CD4-positive, alpha-beta T cell (primary cell): ENCODE measurements around the gene LRRC10. TPM values are rescaled to one million over a fixed set of nuclear protein-coding genes. Genes with fewer than 3 reads are reported as not detected.

ENCODE experiments used
- ATAC-seq: fragments of 200-7000 bp; cut with Tn5 transposase; one replicate; pipeline ENCODE4 v1.10.0; 2022; ENCODE audit warnings: mild to moderate bottlenecking; ENCODE audit not compliant: poor library complexity
- CTCF ChIA-PET: fragments of 350-600 bp; sonication (Branson Sonifier 250); formaldehyde crosslinking; loops from one replicate; lab custom pipeline; 2021; ENCODE audit warnings: antibody characterized with exemption, inconsistent platforms; lab: Charles Lee
- POLR2A ChIA-PET: fragments of 350-600 bp; sonication (Branson Sonifier 250); formaldehyde crosslinking; loops from one replicate; lab custom pipeline; 2021; ENCODE audit warnings: antibody characterized with exemption, inconsistent platforms; lab: Charles Lee
- DNase-seq, 14 experiments: peaks; one replicate each; pipeline ENCODE4 v3.0.0-alpha.2; 2013 to 2020; ENCODE audit warnings: mixed read lengths in 2 of 14
- H3K27ac ChIP-seq, 2 donors: one replicate each; pipeline versions ENCODE4 v1.5.1 to v1.7.0; 2013; ENCODE audit warnings: low read length in 2 of 2, low read depth in 1 of 2, mild to moderate bottlenecking in 1 of 2
- H3K27me3 ChIP-seq, 2 experiments: 1 replicate in 1 of 2; 2 replicates in 1 of 2; pipeline versions ENCODE4 v1.6.1 to v1.7.0; 2013; ENCODE audit warnings: low read length in 2 of 2, control low read depth in 1 of 2, mild to moderate bottlenecking in 1 of 2, moderate library complexity in 1 of 2; ENCODE audit not compliant: insufficient read depth in 2 of 2, control insufficient read depth in 1 of 2
- H3K36me3 ChIP-seq: one replicate; pipeline ENCODE4 v1.6.1; 2013; ENCODE audit warnings: low read length, control low read depth; ENCODE audit not compliant: insufficient read depth
- H3K4me1 ChIP-seq: one replicate; pipeline ENCODE4 v1.6.1; 2013; ENCODE audit warnings: low read length, control low read depth; ENCODE audit not compliant: insufficient read depth
- H3K4me3 ChIP-seq: one replicate; pipeline ENCODE4 v1.5.1; 2013; ENCODE audit warnings: mild to moderate bottlenecking, low read length, moderate library complexity
- H3K9me3 ChIP-seq, 2 experiments: 1 replicate in 1 of 2; 2 replicates in 1 of 2; pipeline versions ENCODE4 v1.6.1 to v1.7.0; 2013; ENCODE audit warnings: low read length in 2 of 2, mild to moderate bottlenecking in 2 of 2, control low read depth in 1 of 2, moderate library complexity in 1 of 2; ENCODE audit not compliant: control insufficient read depth in 1 of 2, insufficient read depth in 1 of 2
- H3K27ac Mint-ChIP-seq: one replicate; pipeline ENCODE4 v1.8.0; 2020; ENCODE audit warnings: mixed read lengths
- H3K27me3 Mint-ChIP-seq: one replicate; pipeline ENCODE4 v1.8.0; 2021; ENCODE audit warnings: mixed read lengths
- H3K36me3 Mint-ChIP-seq: one replicate; pipeline ENCODE4 v1.8.0; 2021; ENCODE audit warnings: low read depth, mixed read lengths
- H3K4me1 Mint-ChIP-seq: one replicate; pipeline ENCODE4 v1.8.0; 2021; ENCODE audit warnings: low read depth, mixed read lengths
- H3K4me3 Mint-ChIP-seq: one replicate; pipeline ENCODE4 v1.8.0; 2020; ENCODE audit warnings: mild to moderate bottlenecking, mixed read lengths
- H3K9me3 Mint-ChIP-seq: one replicate; pipeline ENCODE4 v1.8.0; 2020; ENCODE audit warnings: mixed read lengths
- CTCF ChIP-seq: fragments of 200-600 bp; IDR thresholded peaks from one replicate; pipeline ENCODE4 v1.8.0; 2022; ENCODE audit warnings: antibody characterized with exemption, mild to moderate bottlenecking
- intact Hi-C, 2 experiments: fragments of 100-400 bp; cut with DNase I in 1 of 2; cut with micrococcal nuclease in 1 of 2; formaldehyde crosslinking; loops; one replicate each; pipeline versions ENCODE4 v1.15.1 to v1.9.0; 2023 to 2025; cut with DNase I, micrococcal nuclease
- total RNA-seq, 174 experiments: library from RNA in 2 of 174; stranded (reverse) in 2 of 174; gene quantifications; one replicate each; pipeline ENCODE4 v1.2.3 and lab custom pipeline; 2021 to 2026

LRRC10 gene
- total RNA-seq, 2 experiments from 2014 or later = not detected

DNA sequence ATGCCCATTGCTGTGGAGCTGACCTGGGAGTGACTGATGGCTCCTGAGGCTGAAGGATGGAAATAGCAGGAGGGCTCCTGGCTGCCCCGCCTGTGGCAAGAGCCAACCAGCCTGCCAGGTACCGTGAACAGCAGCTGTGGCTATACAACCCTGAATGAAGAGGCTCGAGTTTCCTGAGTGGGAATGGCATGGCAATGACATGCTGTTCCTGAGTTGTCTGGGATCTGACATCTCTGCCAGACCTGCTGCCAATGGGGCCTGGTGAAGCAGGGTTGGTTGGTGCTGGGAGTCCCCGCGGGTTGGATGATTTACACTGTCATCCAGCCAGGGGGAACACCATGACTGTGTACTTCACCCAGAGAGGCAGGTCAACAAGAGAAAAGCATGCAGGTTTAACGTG lies 31.8 kb upstream of the LRRC10 start:
- CTCF ChIA-PET = no interaction called here
- ATAC-seq = no peak
- no peak overlapping the region for H3K27ac Mint-ChIP-seq

DNA sequence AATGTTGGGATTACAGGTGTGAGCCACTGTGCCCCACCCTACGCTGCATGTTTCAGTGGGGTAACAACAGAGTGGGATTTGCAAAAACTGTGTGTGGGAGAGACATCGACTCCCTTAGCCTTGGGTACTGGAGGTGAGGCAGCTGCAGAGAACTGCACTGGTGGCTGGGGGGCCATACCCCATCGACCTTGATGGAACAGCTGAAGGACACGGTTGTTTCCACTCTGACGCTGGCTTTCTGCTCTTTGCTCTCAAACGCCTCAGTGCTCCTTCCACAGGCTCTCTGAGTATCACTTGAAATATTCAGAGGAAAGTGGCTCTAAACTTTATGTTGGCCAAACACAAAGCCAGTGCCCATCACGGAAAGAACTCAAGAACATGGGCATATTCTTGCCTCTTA lies 30.8 kb upstream of the LRRC10 start:
- Histone ChIP-seq H3K9me3 (no peaks in the 10 kb centered on the region), H3K4me1 (no peaks in the 10 kb centered on the region), H3K27me3 (no peaks in the 10 kb centered on the region), H3K27ac (no peak overlapping the region), H3K36me3 (no peaks in the 10 kb centered on the region), H3K4me3 (no peak overlapping the region)
- no peaks in the 10 kb centered on the region for H3K27me3 Mint-ChIP-seq
- intact Hi-C loops = no loop called here
- no peak overlapping the region for H3K27ac Mint-ChIP-seq
- no peaks in the 10 kb centered on the region for H3K4me1 Mint-ChIP-seq
- DNase-seq = no peak
- no peaks in the 10 kb centered on the region for H3K9me3 Mint-ChIP-seq
- ATAC-seq = no peak
- no peaks in the 10 kb centered on the region for H3K36me3 Mint-ChIP-seq
- POLR2A ChIA-PET = no interaction called here
- no peak for TF ChIP-seq CTCF
- CTCF ChIA-PET = interaction anchor here (1.7 kb wide), 1 partner anchor 350 kb away, joined by 4 read pairs; no protein-coding TSS in a partner anchor
- no peak overlapping the region for H3K4me3 Mint-ChIP-seq

More for the DNA sequence above, 31.8 kb upstream of the LRRC10 start:
- Mint-ChIP-seq H3K4me1 (no peaks in the 10 kb centered on the region), H3K9me3 (no peaks in the 10 kb centered on the region), H3K4me3 (no peak overlapping the region), H3K27me3 (no peaks in the 10 kb centered on the region), H3K36me3 (no peaks in the 10 kb centered on the region)
- H3K4me3 ChIP-seq = no peak overlapping the region
- no peaks in the 10 kb centered on the region for H3K27me3 ChIP-seq
- H3K27ac ChIP-seq = no peak overlapping the region
- no peak for TF ChIP-seq CTCF
- no peaks in the 10 kb centered on the region for H3K36me3 ChIP-seq
- no peaks in the 10 kb centered on the region for H3K4me1 ChIP-seq
- no peak for DNase-seq
- POLR2A ChIA-PET = no interaction called here
- intact Hi-C loops = no loop called here
- H3K9me3 ChIP-seq = no peaks in the 10 kb centered on the region

DNA sequence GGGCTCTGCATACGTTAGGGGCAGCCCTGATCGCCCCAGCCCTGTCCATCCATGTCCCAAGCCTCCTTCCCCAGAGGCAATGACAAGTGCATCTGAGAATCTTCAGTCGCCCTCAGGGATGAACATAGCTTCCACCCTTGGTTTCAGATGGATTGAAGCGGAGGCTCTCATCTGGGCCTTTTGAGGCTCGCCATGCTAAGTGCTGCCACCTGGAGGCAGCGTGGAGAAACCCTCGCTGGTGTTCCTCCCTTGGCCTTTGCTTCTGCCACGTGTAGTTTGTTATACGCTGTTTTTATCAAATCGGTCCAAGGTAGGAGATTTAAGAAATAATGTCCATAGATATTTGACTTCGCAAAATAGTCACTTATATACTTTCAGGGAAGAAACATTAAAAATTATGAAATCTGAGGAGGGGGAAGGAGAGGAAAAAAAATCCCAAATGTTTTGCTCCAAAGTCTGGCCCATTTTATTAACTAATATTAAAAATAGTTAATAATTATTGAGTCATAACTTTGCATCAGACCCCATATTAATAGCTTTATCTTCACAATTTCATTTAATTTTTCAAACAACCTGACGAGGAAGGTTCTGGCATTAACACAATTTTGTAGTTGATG lies 28.8 kb upstream of the LRRC10 start:
- Histone ChIP-seq H3K36me3 (no peaks in the 10 kb centered on the region), H3K4me3 (no peak overlapping the region), H3K9me3 (no peaks in the 10 kb centered on the region), H3K4me1 (no peaks in the 10 kb centered on the region), H3K27me3 (no peaks in the 10 kb centered on the region), H3K27ac (no peak overlapping the region)
- Mint-ChIP-seq H3K9me3 (no peaks in the 10 kb centered on the region), H3K27ac (no peak overlapping the region), H3K36me3 (no peaks in the 10 kb centered on the region), H3K4me1 (no peaks in the 10 kb centered on the region), H3K4me3 (no peak overlapping the region), H3K27me3 (no peaks in the 10 kb centered on the region)
- intact Hi-C loops = loop anchor here (1.0 to 2.0 kb wide), 4 partner anchors 282 to 485 kb away; no protein-coding TSS in a partner anchor
- peak; percentile 22 to 78 (median 44) for DNase-seq
- ATAC-seq = peak; percentile 79
- CTCF ChIA-PET = interaction anchor here (1.3 to 2.2 kb wide), 3 partner anchors 9 to 348 kb away, joined by 5 to 6 read pairs (median 5); no protein-coding TSS in a partner anchor
- peak; percentile 72 for TF ChIP-seq CTCF
- POLR2A ChIA-PET = no interaction called here
